ENCODE measurements around the gene IQCM. TPM values are rescaled to one million over a fixed set of nuclear protein-coding genes. Genes with fewer than 3 reads are reported as not detected.

Gene IQCM
- total RNA-seq, 1 donor from 2014 or later: not detected

DNA sequence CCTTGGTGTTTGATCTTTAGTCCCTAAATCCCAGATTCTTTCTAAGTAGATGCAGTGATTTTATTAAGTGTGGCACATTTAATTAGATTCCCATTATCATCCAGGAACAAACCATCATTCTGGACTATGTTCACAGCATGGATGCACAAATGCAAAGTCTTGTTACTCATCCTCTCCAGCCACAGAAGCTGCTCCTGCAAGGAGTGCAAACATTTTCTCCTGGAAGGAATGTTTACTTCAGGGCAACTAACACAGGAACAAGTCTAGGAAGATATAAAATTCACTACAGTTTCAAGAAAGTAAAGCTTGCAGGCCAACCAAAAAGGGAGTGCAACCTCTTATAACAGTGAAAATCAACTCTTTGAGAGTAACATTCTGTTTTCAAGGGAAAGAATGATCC lies 106.0 kb downstream of the IQCM start:
- Histone ChIP-seq H3K27me3 (ENCODE audit: control insufficient read depth, insufficient read depth, low read length) (no peaks in the 10 kb centered on the region), H3K4me3 (ENCODE audit: low read depth, low read length) (no peak overlapping the region), H3K36me3 (ENCODE audit: control insufficient read depth, insufficient read depth, low read length) (no peaks in the 10 kb centered on the region)
- peak; percentile 12 for DNase-seq (ENCODE audit: low read depth)
- TF ChIP-seq, protein P1, sequence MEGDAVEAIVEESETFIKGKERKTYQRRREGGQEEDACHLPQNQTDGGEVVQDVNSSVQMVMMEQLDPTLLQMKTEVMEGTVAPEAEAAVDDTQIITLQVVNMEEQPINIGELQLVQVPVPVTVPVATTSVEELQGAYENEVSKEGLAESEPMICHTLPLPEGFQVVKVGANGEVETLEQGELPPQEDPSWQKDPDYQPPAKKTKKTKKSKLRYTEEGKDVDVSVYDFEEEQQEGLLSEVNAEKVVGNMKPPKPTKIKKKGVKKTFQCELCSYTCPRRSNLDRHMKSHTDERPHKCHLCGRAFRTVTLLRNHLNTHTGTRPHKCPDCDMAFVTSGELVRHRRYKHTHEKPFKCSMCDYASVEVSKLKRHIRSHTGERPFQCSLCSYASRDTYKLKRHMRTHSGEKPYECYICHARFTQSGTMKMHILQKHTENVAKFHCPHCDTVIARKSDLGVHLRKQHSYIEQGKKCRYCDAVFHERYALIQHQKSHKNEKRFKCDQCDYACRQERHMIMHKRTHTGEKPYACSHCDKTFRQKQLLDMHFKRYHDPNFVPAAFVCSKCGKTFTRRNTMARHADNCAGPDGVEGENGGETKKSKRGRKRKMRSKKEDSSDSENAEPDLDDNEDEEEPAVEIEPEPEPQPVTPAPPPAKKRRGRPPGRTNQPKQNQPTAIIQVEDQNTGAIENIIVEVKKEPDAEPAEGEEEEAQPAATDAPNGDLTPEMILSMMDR (IDR thresholded peaks at IDR 0.05; ENCODE audit: insufficient read depth, low read length, poor library complexity, severe bottlenecking): no peak

DNA sequence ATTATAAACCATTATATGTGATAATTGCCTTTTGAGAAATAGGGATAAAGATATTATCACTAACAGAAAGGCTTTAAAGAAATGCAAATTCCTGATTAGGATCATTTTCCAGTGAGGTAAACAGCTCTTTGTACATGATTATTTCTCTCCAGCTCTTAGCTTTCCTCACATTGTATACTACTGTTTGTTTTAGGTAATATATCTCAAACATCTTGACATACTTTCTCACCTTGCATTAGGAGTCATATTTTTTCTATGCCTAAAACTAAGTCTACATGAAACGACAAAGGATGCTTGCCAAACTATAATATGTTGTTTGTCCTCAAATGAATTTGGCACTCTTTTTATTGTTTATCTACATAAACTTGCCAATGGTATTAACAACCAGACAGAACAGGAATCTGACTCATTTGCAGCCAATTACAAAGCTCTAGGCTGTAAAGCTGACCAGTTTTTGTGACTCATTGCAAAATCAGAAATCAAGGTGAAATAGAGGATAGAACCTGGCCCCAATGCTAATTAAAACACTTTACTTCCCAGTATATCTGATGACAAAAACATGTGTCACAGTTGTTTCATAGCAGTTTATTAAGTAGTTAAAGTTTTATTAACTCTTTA lies 107.0 kb downstream of the IQCM start:
- TF ChIP-seq, protein P1 (IDR thresholded peaks at IDR 0.05; ENCODE audit: insufficient read depth, low read length, poor library complexity, severe bottlenecking): no peak
- H3K27me3 ChIP-seq (ENCODE audit: control insufficient read depth, insufficient read depth, low read length): no peaks in the 10 kb centered on the region
- peak; percentile 31 for DNase-seq (ENCODE audit: low read depth)
- no peaks in the 10 kb centered on the region for H3K36me3 ChIP-seq (ENCODE audit: control insufficient read depth, insufficient read depth, low read length)
- no peak overlapping the region for H3K4me3 ChIP-seq (ENCODE audit: low read depth, low read length)

DNA sequence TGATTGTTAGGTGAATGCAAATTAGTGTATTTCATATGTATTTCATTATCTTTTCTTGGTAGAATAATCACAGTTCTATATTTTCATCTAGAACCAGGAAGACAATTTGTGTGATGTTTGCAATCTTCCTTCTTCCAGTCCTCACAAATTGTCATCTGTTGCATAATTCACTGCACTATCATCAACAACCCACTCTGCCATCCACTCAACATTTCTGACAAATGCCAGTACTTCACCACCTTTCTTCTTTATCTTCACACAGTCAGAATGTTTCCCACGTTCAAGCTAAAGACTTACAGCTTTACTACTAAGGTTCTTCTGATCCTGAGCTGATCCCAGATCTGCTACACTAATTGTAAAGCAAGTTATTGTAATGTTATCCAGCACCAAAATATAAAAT lies 107.8 kb downstream of the IQCM start:
- Histone ChIP-seq H3K27me3 (ENCODE audit: control insufficient read depth, insufficient read depth, low read length) (no peaks in the 10 kb centered on the region), H3K4me3 (ENCODE audit: low read depth, low read length) (no peak overlapping the region), H3K36me3 (ENCODE audit: control insufficient read depth, insufficient read depth, low read length) (no peaks in the 10 kb centered on the region)
- no peak for DNase-seq (ENCODE audit: low read depth)
- TF ChIP-seq, protein P1 (IDR thresholded peaks at IDR 0.05; ENCODE audit: insufficient read depth, low read length, poor library complexity, severe bottlenecking): no peak

DNA sequence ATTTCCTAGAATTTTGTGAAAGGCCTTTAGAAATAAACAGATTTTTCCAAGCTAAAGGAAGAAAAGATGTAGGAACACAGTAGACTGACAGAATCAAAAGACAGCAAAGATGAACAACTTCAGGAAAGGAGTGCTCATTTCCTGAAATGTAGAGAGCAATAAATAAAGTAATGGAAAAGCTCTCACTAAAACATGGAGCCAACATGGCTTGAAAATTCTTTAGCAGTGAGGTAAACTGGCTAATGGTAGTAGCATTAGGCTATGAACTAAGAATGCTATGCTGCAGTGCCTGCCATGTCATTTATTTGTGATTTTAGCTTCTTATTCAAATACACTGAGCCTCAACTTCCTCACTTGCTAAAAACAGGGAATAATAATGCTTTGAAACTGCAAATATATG lies 108.7 kb downstream of the IQCM start:
- peak; percentile 43 for DNase-seq (ENCODE audit: low read depth)
- no peaks in the 10 kb centered on the region for H3K36me3 ChIP-seq (ENCODE audit: control insufficient read depth, insufficient read depth, low read length)
- TF ChIP-seq, protein P1 (IDR thresholded peaks at IDR 0.05; ENCODE audit: insufficient read depth, low read length, poor library complexity, severe bottlenecking): no peak
- H3K4me3 ChIP-seq (ENCODE audit: low read depth, low read length): no peak overlapping the region
- no peaks in the 10 kb centered on the region for H3K27me3 ChIP-seq (ENCODE audit: control insufficient read depth, insufficient read depth, low read length)

DNA sequence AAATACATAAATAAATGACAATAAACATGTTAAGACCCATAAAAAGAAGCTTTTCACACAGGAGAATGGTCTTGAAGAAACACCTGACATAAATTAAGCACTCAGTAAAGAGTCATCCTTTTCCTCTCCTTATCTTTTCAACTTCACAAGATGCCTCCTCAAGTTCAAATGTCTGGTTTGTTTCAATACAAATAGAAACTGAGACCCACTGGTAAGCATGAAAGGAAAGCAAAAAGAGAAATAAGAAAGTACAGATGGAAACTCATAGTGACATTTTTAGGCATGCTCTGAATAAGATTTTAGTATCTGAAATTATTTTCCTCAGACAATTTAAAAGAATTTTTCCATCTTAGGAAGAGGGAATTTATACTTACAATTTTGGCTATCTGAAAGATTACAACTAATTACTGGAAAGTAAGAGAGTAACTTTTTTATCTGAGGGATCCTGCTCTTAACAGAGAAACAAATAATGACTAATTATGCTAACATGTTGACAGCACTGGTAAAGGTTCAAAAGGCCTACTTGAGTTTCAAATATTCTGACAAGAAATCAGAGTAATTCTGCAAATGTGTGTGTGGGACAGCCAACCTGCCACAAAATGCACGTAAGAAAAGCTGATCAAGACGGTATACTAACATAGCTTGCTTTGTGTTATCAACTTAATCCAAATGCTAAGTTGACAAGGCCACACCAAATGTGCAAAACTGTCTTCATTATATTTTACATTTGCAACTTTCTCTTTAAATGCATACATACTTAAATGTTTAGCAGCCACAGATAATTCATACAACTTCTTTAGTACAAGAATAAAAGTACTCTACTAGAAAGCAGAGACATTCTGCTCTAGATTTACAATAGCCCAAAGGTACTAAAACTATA lies 113.0 kb downstream of the IQCM start:
- no peak overlapping the region for H3K4me3 ChIP-seq (ENCODE audit: low read depth, low read length)
- no peaks in the 10 kb centered on the region for H3K36me3 ChIP-seq (ENCODE audit: control insufficient read depth, insufficient read depth, low read length)
- DNase-seq (ENCODE audit: low read depth): no peak
- TF ChIP-seq, protein P1 (IDR thresholded peaks at IDR 0.05; ENCODE audit: insufficient read depth, low read length, poor library complexity, severe bottlenecking): no peak
- H3K27me3 ChIP-seq (ENCODE audit: control insufficient read depth, insufficient read depth, low read length): no peaks in the 10 kb centered on the region

Measured in kidney epithelial cell (primary cell).